ENCODE results near the gene ROBO1.

ROBO1 gene

DNA sequence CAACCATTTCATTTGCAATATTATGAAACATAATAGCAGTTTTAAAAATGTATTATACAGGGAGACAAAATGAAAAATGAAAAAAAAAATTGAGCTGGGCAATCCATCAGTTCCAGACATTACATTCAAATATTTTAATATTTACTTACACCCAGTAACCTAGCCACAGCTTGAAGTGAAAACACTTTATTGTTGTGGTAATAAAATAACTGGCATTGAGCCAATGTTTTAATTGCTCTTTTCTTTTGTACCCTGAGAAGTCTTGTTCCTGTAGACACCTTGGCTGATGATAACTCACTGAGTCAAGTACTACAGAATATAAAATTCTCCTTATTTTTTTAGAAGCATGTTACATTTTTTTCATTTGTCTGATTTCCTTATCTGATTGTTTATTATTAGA lies 180.6 kb downstream of the ROBO1 start:
- in situ Hi-C loops (cut with HindIII; ENCODE audit: low sequenced_read_pairs) = no loop called here
- TF ChIP-seq, protein P1, sequence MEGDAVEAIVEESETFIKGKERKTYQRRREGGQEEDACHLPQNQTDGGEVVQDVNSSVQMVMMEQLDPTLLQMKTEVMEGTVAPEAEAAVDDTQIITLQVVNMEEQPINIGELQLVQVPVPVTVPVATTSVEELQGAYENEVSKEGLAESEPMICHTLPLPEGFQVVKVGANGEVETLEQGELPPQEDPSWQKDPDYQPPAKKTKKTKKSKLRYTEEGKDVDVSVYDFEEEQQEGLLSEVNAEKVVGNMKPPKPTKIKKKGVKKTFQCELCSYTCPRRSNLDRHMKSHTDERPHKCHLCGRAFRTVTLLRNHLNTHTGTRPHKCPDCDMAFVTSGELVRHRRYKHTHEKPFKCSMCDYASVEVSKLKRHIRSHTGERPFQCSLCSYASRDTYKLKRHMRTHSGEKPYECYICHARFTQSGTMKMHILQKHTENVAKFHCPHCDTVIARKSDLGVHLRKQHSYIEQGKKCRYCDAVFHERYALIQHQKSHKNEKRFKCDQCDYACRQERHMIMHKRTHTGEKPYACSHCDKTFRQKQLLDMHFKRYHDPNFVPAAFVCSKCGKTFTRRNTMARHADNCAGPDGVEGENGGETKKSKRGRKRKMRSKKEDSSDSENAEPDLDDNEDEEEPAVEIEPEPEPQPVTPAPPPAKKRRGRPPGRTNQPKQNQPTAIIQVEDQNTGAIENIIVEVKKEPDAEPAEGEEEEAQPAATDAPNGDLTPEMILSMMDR (IDR thresholded peaks at IDR 0.05; ENCODE audit: low read depth, low read length) = no peak
- DNase-seq (ENCODE audit: low read depth, low spot score) = no peak
- H3K4me3 ChIP-seq (ENCODE audit: low read depth, low read length) = no peak overlapping the region

- no peak for DNase-seq (ENCODE audit: low read depth, low spot score)
- TF ChIP-seq, protein P1 (IDR thresholded peaks at IDR 0.05; ENCODE audit: low read depth, low read length) = no peak
- in situ Hi-C loops (cut with HindIII; ENCODE audit: low sequenced_read_pairs) = no loop called here
- H3K4me3 ChIP-seq (ENCODE audit: low read depth, low read length) = no peak overlapping the region
Measured at GRCh38 chr3:79586232-79586631, 181.6 kb downstream of the ROBO1 start.

- no peak overlapping the region for H3K4me3 ChIP-seq (ENCODE audit: low read depth, low read length)
- DNase-seq (ENCODE audit: low read depth, low spot score) = no peak
- TF ChIP-seq, protein P1 (IDR thresholded peaks at IDR 0.05; ENCODE audit: low read depth, low read length) = no peak
- in situ Hi-C loops (cut with HindIII; ENCODE audit: low sequenced_read_pairs) = no loop called here
Measured at GRCh38 chr3:79572930-79573329, 194.9 kb downstream of the ROBO1 start.

- in situ Hi-C loops (cut with HindIII; ENCODE audit: low sequenced_read_pairs) = no loop called here
- no peak overlapping the region for H3K4me3 ChIP-seq (ENCODE audit: low read depth, low read length)
- DNase-seq (ENCODE audit: low read depth, low spot score) = no peak
- TF ChIP-seq, protein P1 (IDR thresholded peaks at IDR 0.05; ENCODE audit: low read depth, low read length) = no peak
Measured at GRCh38 chr3:79568938-79569337, 198.9 kb downstream of the ROBO1 start.

DNA sequence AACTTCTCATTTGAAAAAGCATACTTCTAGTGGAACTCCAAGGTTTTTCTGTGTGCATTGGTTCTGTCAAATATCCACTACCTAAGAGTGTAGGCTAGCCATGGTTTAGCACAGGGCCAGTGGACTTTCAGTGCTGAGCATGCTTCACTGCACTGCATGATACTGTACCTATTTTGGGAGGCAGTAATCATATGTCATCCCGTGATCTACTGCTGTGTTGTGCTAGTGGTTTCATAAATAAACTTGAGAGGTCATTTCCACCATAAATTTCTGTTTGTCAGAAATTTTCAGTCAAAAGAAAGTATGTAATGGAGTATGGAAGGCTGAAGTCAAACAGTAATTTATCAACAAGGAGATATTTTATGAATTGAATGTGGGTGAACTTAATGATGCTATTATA lies 203.6 kb downstream of the ROBO1 start:
- H3K4me3 ChIP-seq (ENCODE audit: low read depth, low read length) = no peak overlapping the region
- no peak for DNase-seq (ENCODE audit: low read depth, low spot score)
- TF ChIP-seq, protein P1 (IDR thresholded peaks at IDR 0.05; ENCODE audit: low read depth, low read length) = no peak
- in situ Hi-C loops (cut with HindIII; ENCODE audit: low sequenced_read_pairs) = no loop called here

DNA sequence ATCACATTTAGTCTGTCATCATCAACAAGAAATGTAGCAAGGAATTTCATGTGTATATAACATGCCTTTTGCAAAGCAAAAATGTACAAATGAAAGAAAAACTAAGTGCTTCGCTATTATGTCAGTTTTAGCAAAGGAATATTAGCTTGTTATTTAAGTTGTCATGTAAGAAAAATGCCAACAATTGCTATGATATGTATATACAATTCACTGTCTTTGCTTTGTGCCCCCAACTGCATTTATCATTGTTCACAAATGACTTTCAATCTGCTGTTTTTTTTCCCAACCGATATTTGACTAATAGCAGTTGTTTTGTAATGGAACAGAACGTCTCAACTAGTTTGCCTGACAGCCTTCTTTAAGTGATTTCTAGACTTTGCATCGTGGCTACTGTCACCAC lies 207.1 kb downstream of the ROBO1 start:
- in situ Hi-C loops (cut with HindIII; ENCODE audit: low sequenced_read_pairs) = no loop called here

More for the DNA sequence above, 207.1 kb downstream of the ROBO1 start:
- TF ChIP-seq, protein P1 (IDR thresholded peaks at IDR 0.05; ENCODE audit: low read depth, low read length) = no peak
- no peak for DNase-seq (ENCODE audit: low read depth, low spot score)
- H3K4me3 ChIP-seq (ENCODE audit: low read depth, low read length) = no peak overlapping the region
